ENCODE data around the gene FOXP2. TPM values are rescaled to one million over a fixed set of nuclear protein-coding genes. Genes with fewer than 3 reads are reported as not detected.
"Not testable (repeated sequence)": the region's sequence is repeated elsewhere in the genome, so short reads cannot be mapped to it uniquely, and the experiment has no call there.

The FOXP2 gene
- total RNA-seq, 4 donors from 2014 or later, result 11.8 to 25.8 (median 17.2) TPM

DNA sequence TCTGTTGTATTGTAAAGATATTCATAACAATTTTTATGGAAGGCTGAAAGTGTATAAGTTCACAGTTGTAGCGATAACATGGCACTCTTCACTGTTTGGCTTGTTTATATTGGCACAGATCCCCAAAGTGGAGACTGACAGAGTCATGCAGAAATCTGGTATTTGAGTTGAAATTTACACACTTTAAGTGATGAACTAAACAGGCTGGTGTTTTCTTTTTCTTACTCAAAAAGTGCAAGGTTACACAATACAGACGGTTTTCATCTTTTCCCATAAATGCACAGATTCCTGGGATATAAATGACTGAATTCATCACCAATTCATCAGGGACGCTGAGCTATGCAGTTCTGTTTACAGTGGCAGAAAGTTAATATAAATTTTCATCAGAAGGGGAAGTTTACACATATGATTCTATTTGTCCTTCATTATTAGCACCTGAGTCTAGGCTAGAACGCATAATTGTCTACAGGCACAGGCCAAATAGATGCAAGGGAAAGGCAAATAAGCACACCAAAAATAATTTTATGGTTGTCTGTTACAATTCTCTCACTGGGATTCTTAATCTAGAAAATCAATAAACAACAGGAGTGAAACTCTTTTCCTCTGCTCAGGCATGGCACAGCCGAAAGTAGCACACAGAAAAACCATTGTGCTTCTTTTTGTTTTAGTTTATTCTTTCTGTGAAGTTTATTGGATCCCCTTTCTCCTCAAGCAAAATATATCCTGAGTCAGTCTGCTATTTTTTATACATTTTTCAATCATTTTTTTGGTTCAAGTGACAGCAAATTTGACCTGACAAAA is 88.0 kb downstream of the FOXP2 start:
- Histone ChIP-seq H3K4me1 (peaks cover 0 to 13% (median 0%) of the 10 kb centered on the region in 4 donors), H3K27ac (no peak overlapping the region), H3K27me3 (no peaks in the 10 kb centered on the region), H3K36me3 (no peaks in the 10 kb centered on the region), H3K9me3 (no peaks in the 10 kb centered on the region), H3K4me3 (no peak overlapping the region)
- 20 to 23% methylated on average over 5 of the region's 5 CpGs for WGBS, 2 donors
- no peak for DNase-seq (ENCODE audit: low spot score in 2 of 2)
- TF ChIP-seq POLR2A (IDR thresholded peaks at IDR 0.05) (no peak), EP300 (IDR thresholded peaks at IDR 0.05) (no peak)
- TF ChIP-seq, protein P1, sequence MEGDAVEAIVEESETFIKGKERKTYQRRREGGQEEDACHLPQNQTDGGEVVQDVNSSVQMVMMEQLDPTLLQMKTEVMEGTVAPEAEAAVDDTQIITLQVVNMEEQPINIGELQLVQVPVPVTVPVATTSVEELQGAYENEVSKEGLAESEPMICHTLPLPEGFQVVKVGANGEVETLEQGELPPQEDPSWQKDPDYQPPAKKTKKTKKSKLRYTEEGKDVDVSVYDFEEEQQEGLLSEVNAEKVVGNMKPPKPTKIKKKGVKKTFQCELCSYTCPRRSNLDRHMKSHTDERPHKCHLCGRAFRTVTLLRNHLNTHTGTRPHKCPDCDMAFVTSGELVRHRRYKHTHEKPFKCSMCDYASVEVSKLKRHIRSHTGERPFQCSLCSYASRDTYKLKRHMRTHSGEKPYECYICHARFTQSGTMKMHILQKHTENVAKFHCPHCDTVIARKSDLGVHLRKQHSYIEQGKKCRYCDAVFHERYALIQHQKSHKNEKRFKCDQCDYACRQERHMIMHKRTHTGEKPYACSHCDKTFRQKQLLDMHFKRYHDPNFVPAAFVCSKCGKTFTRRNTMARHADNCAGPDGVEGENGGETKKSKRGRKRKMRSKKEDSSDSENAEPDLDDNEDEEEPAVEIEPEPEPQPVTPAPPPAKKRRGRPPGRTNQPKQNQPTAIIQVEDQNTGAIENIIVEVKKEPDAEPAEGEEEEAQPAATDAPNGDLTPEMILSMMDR (IDR thresholded peaks at IDR 0.05), result no peak

DNA sequence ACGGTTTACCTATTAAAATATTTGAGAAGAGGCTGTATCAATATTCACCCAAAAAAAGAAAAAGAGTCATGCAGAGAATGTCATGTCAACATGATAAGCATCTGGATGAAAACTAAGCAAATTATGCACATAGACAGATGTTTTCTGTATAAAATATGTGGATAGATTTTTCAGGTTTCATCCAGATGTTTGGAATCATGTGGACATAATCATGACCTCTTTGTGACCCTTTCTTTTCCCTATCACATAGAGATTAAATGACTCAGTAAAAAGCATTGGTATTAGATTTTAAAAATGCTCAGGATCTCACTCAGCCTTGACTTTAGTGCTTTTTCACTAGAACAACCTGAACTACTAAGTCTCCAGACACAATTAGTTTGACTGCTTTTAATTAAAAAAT is 90.0 kb downstream of the FOXP2 start:
- DNase-seq (ENCODE audit: low spot score in 2 of 2), result no peak
- Histone ChIP-seq H3K4me1 (peaks cover 0 to 13% (median 0%) of the 10 kb centered on the region in 4 donors), H3K27ac (no peak overlapping the region), H3K4me3 (no peak overlapping the region), H3K27me3 (no peaks in the 10 kb centered on the region), H3K9me3 (no peaks in the 10 kb centered on the region), H3K36me3 (no peaks in the 10 kb centered on the region)
- WGBS, 2 donors, result 84 to 88% methylated on average over 1 of the region's 1 CpG
- TF ChIP-seq EP300 (IDR thresholded peaks at IDR 0.05), result no peak
- TF ChIP-seq POLR2A (IDR thresholded peaks at IDR 0.05), result no peak
- TF ChIP-seq, protein P1 (IDR thresholded peaks at IDR 0.05), result no peak

DNA sequence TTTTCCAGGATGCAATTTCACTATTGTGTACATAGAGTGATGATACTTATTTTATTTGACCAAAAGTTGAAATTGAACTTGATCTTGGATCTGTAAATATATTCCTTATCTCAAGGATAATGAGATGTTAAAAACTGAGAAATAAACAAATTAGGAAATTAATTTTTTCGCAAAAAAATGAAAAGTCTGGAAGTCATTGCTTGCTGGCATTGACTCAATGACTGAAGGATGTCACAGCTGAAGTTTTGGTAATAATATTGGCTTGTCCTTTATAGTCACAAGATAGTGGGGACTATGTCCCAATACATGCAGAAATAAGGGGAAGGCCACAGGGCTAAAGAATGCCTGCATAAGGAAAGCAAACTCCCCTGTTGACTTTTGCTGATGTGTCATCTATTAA is 92.8 kb downstream of the FOXP2 start:
- no peaks in the 10 kb centered on the region for H3K9me3 ChIP-seq
- H3K27ac ChIP-seq, result no peak overlapping the region
- TF ChIP-seq POLR2A (IDR thresholded peaks at IDR 0.05), result no peak
- no peak for TF ChIP-seq EP300 (IDR thresholded peaks at IDR 0.05)
- TF ChIP-seq, protein P1 (IDR thresholded peaks at IDR 0.05), result no peak
- DNase-seq (ENCODE audit: low spot score in 2 of 2), result no peak
- H3K36me3 ChIP-seq, result no peaks in the 10 kb centered on the region
- no peak overlapping the region for H3K4me3 ChIP-seq
- H3K27me3 ChIP-seq, result no peaks in the 10 kb centered on the region
- 89 to 95% methylated on average over 1 of the region's 1 CpG for WGBS, 2 donors
- H3K4me1 ChIP-seq, result peaks cover 0 to 7% (median 0%) of the 10 kb centered on the region in 4 donors

DNA sequence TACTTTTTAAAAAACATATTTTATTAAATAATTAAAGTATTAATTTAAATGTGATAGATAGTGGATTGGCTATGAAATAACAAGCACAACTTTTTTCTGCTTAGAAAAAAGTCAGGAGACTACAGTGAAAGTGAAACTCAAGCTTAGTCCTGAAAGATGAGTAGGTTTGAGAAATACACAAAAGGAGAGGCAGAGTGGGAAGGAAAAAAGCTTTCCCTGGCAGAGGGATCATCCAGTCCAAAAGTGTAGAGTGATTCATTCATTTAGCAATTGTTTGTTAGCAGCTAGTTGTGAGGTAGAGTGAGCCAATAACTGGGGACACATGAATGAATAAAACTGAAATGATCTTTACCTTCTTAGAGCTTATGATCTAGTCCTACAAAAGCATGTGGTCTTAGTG is 93.5 kb downstream of the FOXP2 start:
- DNase-seq (ENCODE audit: low spot score in 2 of 2), result no peak
- Histone ChIP-seq H3K4me3 (no peak overlapping the region), H3K9me3 (no peaks in the 10 kb centered on the region), H3K36me3 (no peaks in the 10 kb centered on the region), H3K4me1 (no peaks in the 10 kb centered on the region), H3K27ac (no peak overlapping the region), H3K27me3 (no peaks in the 10 kb centered on the region)
- TF ChIP-seq EP300 (IDR thresholded peaks at IDR 0.05) (no peak), POLR2A (IDR thresholded peaks at IDR 0.05) (no peak)
- TF ChIP-seq, protein P1 (IDR thresholded peaks at IDR 0.05), result no peak

DNA sequence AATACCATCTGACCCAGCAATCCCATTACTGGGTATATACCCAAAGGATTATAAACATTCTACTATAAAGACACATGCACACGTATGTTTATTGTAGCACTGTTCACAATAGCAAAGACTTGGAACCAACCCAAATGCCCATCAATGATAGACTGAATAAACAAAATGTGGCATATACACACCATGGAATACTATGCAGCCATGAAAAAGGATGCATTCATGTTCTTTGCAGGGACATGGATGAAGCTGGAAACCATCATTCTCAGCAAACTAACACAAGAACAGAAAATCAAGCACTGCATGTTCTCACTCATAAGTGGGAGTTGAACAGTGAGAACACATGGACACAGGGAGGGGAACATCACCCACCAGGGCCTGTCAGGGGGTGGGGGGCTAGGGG is 96.2 kb downstream of the FOXP2 start:
- H3K36me3 ChIP-seq; H3K27me3 ChIP-seq; H3K4me3 ChIP-seq; DNase-seq (ENCODE audit: low spot score in 2 of 2); H3K4me1 ChIP-seq; H3K27ac ChIP-seq; H3K9me3 ChIP-seq: not testable (repeated sequence)
- 90 to 94% methylated on average over 1 of the region's 1 CpG for WGBS, 2 donors
